A673 (cell line): ENCODE results near the gene PRR12. TPM values are rescaled to one million over a fixed set of nuclear protein-coding genes. Genes with fewer than 3 reads are reported as not detected.

Experiments used
- BruUV-seq: library from RNA; stranded (reverse); fragments of 400-500 nt; replicated peaks from 2 replicates; lab custom pipeline; 2021; lab: Mats Ljungman, UMichigan
- CTCF ChIA-PET: fragments of 300-600 bp; sonication (Branson Sonifier 250); formaldehyde crosslinking; loops from one replicate; lab custom pipeline; 2022; ENCODE audit warnings: antibody characterized with exemption; lab: Charles Lee
- POLR2A ChIA-PET: fragments of 300-600 bp; sonication (Branson Sonifier 250); formaldehyde crosslinking; loops from one replicate; lab custom pipeline; 2022; ENCODE audit warnings: antibody characterized with exemption; ENCODE audit not compliant: low non-redundant PET; lab: Charles Lee
- DNase-seq: peaks from one replicate; pipeline ENCODE4 v3.0.0-alpha.2; 2015; ENCODE audit warnings: low spot score
- H3K27ac ChIP-seq: fragments of 200-600 bp; sonication (generic); 2 replicates; pipeline ENCODE4 v1.5.1; 2016; ENCODE audit warnings: mixed run types, low read depth, mild to moderate bottlenecking, mixed read lengths, antibody characterized with exemption, low read length; ENCODE audit not compliant: poor library complexity, severe bottlenecking
- H3K27me3 ChIP-seq: fragments of 200-600 bp; sonication (generic); replicated peaks from 2 replicates; pipeline ENCODE4 v1.6.1; 2017; ENCODE audit warnings: mixed run types, low read depth, mild to moderate bottlenecking, mixed read lengths, antibody characterized with exemption, low read length; ENCODE audit not compliant: insufficient read depth, poor library complexity
- H3K36me3 ChIP-seq: fragments of 200-600 bp; sonication (generic); 2 replicates; pipeline ENCODE4 v1.6.1; 2016; ENCODE audit warnings: mixed run types, mild to moderate bottlenecking, mixed read lengths, antibody characterized with exemption, low read length; ENCODE audit not compliant: insufficient read depth, poor library complexity, severe bottlenecking
- H3K4me1 ChIP-seq: fragments of 200-600 bp; sonication (generic); 2 replicates; pipeline ENCODE4 v1.6.1; 2017; ENCODE audit warnings: mixed run types, mild to moderate bottlenecking, mixed read lengths, antibody characterized with exemption, low read length; ENCODE audit not compliant: insufficient read depth, poor library complexity, severe bottlenecking
- H3K4me3 ChIP-seq: fragments of 200-600 bp; sonication (generic); 2 replicates; pipeline ENCODE4 v1.5.1; 2016; ENCODE audit warnings: low read depth, mixed run types, mild to moderate bottlenecking, mixed read lengths, low read length; ENCODE audit not compliant: poor library complexity, severe bottlenecking
- H3K9me3 ChIP-seq: fragments of 200-600 bp; sonication (generic); 2 replicates; pipeline ENCODE4 v1.6.1; 2016; ENCODE audit warnings: mixed run types, low read depth, mild to moderate bottlenecking, mixed read lengths, antibody characterized with exemption, low read length; ENCODE audit not compliant: poor library complexity, severe bottlenecking
- CTCF ChIP-seq: fragments of 300-800, 200-600 bp; sonication (generic); conservative IDR thresholded peaks from 2 replicates; pipeline ENCODE4 v1.5.1; 2017; ENCODE audit warnings: low read depth, mild to moderate bottlenecking, antibody characterized with exemption, low read length, moderate library complexity, mixed read lengths
- EZH2 ChIP-seq: fragments of 200-600 bp; sonication (generic); IDR thresholded peaks from 2 replicates; pipeline ENCODE4 v1.6.1; 2017; ENCODE audit warnings: borderline replicate concordance, low read depth, mild to moderate bottlenecking, mixed read lengths, antibody characterized with exemption, low read length; ENCODE audit not compliant: poor library complexity, severe bottlenecking
- intact Hi-C: fragments of 100-400 bp; cut with micrococcal nuclease; formaldehyde crosslinking; loops from one replicate; pipeline ENCODE4 v1.10.0; 2022; ENCODE audit not compliant: unreplicated experiment
- total RNA-seq: library from RNA; stranded (reverse); gene quantifications from 2 replicates; pipeline ENCODE4 v1.2.3, GENCODE V29; 2021

The PRR12 gene
- total RNA-seq, 1 experiment from 2014 or later, result 54.0 TPM

DNA sequence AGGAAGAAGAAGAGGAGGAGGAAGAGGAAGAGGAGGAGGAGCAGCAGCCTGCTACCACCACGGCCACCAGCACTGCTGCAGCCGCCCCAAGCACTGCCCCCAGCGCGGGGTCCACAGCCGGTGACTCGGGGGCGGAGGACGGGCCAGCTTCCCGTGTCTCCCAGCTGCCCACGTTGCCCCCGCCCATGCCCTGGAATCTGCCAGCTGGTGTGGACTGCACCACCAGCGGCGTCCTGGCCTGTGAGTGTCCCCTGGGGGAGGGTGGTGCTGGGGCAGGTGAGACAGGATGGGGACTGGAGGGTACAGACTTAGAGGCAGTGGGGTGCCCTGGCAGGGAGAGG lies 62.5 kb downstream of the PRR12 start:
- no peak overlapping the region for H3K27ac ChIP-seq
- ChIA-PET CTCF (no interaction called here), POLR2A (interaction anchor here (0.5 kb wide), 1 partner anchor 955 kb away, joined by 8 read pairs; no protein-coding TSS in a partner anchor)

DNA sequence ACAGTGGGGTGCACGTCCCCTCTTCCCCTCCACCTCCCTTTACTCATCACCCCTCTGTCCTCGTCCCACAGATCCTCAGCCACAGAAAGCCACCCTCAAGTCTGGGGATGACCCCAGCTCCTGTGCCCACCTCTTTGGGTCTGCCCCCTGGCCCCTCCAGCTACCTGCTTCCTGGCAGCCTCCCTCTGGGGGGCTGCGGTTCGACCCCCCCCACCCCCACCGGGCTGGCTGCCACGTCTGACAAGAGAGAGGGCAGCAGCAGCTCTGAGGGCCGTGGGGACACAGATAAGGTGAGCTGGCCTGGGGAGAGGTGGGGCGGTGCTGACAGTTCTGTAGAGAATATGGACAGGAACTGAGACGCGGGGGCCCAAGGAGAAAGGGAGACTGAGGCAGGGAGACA lies 63.6 kb downstream of the PRR12 start:
- DNase-seq, result no peak
- Histone ChIP-seq H3K9me3 (no peaks in the 10 kb centered on the region), H3K27me3 (no peaks in the 10 kb centered on the region), H3K36me3 (peaks cover 85% of the 10 kb centered on the region), H3K4me3 (no peak overlapping the region), H3K27ac (no peak overlapping the region), H3K4me1 (no peaks in the 10 kb centered on the region)
- TF ChIP-seq EZH2 (no peak), CTCF (no peak)
- intact Hi-C loops, result no loop called here
- CTCF ChIA-PET, result no interaction called here
- no TSS peak for BruUV-seq
- POLR2A ChIA-PET, result no interaction called here

More for the DNA sequence above, 62.5 kb downstream of the PRR12 start:
- intact Hi-C loops, result no loop called here
- H3K36me3 ChIP-seq, result peaks cover 80% of the 10 kb centered on the region
- H3K4me1 ChIP-seq, result no peaks in the 10 kb centered on the region
- no TSS peak for BruUV-seq
- no peaks in the 10 kb centered on the region for H3K27me3 ChIP-seq
- no peak overlapping the region for H3K4me3 ChIP-seq
- DNase-seq, result no peak
- no peak for TF ChIP-seq EZH2
- TF ChIP-seq CTCF, result no peak
- H3K9me3 ChIP-seq, result no peaks in the 10 kb centered on the region

DNA sequence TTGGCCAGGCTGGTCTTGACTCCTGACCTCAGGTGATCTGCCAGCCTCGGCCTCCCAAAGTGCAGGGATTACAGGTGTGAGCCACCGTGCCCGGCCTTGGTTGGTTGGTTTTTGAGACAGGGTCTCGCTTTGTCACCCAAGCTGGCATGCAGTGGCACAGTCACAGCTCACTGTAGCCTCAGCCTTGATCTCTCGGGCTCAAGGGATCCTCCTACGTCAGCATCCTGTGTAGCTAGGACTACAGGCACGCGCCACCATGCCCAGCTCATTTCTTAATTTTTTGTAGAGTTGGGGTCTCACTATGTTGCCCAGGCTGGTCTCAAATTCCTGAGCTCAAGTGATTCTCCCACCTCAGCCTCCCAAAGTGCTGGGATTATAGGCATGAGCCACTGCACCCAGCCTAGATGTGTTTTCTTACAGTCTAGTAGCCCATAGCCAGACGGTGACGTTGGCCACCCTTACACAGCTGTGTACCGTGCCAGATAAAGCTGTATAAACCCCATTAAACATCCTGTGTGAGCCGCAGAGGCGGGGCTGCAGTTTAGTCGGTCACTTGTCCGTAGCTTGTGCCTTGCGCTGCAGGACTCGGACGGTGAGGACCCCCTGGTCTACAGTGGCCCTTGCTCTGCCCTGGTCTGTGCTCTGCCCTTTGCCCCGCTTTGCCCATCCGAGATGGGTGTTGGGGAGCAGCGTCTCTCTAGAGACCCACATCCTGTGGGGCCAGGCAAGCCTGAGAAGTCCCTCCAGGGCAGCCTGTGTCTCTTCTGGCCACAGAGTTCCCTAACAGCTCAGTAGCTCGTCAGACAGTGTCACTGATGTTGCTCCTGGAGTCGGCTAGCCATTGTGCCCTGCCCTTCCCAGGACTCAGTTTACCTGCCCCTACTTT lies 64.8 kb downstream of the PRR12 start:
- no peak for TF ChIP-seq CTCF
- TF ChIP-seq EZH2, result no peak
- no TSS peak for BruUV-seq
- intact Hi-C loops, result no loop called here
- H3K4me3 ChIP-seq, result no peak overlapping the region
- ChIA-PET CTCF (no interaction called here), POLR2A (interaction anchor here (0.6 kb wide), 1 partner anchor 9 kb away, joined by 4 read pairs; no protein-coding TSS in a partner anchor)
- H3K36me3 ChIP-seq, result peaks cover 86% of the 10 kb centered on the region
- H3K4me1 ChIP-seq, result no peaks in the 10 kb centered on the region
- H3K27ac ChIP-seq, result no peak overlapping the region
- no peaks in the 10 kb centered on the region for H3K27me3 ChIP-seq
- DNase-seq, result no peak
- H3K9me3 ChIP-seq, result no peaks in the 10 kb centered on the region
